Measurements from ENCODE around the gene AKAP8L. TPM values are rescaled to one million over a fixed set of nuclear protein-coding genes. Genes with fewer than 3 reads are reported as not detected.

Gene AKAP8L
- total RNA-seq, 2 donors from 2014 or later: 147 to 196 TPM

- Histone ChIP-seq H3K27me3 (peaks cover 0 to 10% of the 10 kb centered on the region in 2 donors), H3K9me3 (no peaks in the 10 kb centered on the region), H3K4me3 (no peak overlapping the region), H3K4me1 (peaks cover 41% of the 10 kb centered on the region), H3K27ac (peak overlapping the region; percentile 17 to 70 (median 28)), H3K36me3 (replicated peaks in 1 of 2; ENCODE audit: insufficient read depth in 1 of 2, low read depth in 2 of 2) (no peaks in the 10 kb centered on the region)
- DNase-seq (peak; percentile 86 to 94 (median 92)), ATAC-seq (peak; percentile 58)
- TF ChIP-seq, protein P1, sequence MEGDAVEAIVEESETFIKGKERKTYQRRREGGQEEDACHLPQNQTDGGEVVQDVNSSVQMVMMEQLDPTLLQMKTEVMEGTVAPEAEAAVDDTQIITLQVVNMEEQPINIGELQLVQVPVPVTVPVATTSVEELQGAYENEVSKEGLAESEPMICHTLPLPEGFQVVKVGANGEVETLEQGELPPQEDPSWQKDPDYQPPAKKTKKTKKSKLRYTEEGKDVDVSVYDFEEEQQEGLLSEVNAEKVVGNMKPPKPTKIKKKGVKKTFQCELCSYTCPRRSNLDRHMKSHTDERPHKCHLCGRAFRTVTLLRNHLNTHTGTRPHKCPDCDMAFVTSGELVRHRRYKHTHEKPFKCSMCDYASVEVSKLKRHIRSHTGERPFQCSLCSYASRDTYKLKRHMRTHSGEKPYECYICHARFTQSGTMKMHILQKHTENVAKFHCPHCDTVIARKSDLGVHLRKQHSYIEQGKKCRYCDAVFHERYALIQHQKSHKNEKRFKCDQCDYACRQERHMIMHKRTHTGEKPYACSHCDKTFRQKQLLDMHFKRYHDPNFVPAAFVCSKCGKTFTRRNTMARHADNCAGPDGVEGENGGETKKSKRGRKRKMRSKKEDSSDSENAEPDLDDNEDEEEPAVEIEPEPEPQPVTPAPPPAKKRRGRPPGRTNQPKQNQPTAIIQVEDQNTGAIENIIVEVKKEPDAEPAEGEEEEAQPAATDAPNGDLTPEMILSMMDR (IDR thresholded peaks at IDR 0.05): no peak
- peak; percentile 58 to 74 (median 74) for TF ChIP-seq POLR2A (IDR thresholded peaks at IDR 0.05)
- intact Hi-C loops (cut with DNase I): loop anchor here (10.0 kb wide), 1 partner anchor 102 kb away; no protein-coding TSS in a partner anchor
- 5 to 10% methylated on average over 8 to 37 of the region's 37 CpGs for WGBS, 2 donors
These were observed 33.6 kb upstream of the AKAP8L start for GRCh38 chr19:15452111-15453047.

GRCh38 chr19:15450528-15450890 is 31.7 kb upstream of the AKAP8L start:
- intact Hi-C loops (cut with DNase I): loop anchor here (10.0 kb wide), 1 partner anchor 104 kb away; no protein-coding TSS in a partner anchor
- WGBS, 2 donors: 92 to 94% methylated on average over 1 of the region's 1 CpG
- Histone ChIP-seq H3K9me3 (no peaks in the 10 kb centered on the region), H3K27ac (peak overlapping the region in 3 of 4 donors; percentile 11 to 70 (median 68)), H3K4me1 (peaks cover 31% of the 10 kb centered on the region), H3K4me3 (no peak overlapping the region), H3K36me3 (replicated peaks in 1 of 2; ENCODE audit: insufficient read depth in 1 of 2, low read depth in 2 of 2) (no peaks in the 10 kb centered on the region), H3K27me3 (no peaks in the 10 kb centered on the region)
- TF ChIP-seq, protein P1 (IDR thresholded peaks at IDR 0.05): no peak
- TF ChIP-seq POLR2A (IDR thresholded peaks at IDR 0.05): no peak
- ATAC-seq (no peak), DNase-seq (no peak)

DNA sequence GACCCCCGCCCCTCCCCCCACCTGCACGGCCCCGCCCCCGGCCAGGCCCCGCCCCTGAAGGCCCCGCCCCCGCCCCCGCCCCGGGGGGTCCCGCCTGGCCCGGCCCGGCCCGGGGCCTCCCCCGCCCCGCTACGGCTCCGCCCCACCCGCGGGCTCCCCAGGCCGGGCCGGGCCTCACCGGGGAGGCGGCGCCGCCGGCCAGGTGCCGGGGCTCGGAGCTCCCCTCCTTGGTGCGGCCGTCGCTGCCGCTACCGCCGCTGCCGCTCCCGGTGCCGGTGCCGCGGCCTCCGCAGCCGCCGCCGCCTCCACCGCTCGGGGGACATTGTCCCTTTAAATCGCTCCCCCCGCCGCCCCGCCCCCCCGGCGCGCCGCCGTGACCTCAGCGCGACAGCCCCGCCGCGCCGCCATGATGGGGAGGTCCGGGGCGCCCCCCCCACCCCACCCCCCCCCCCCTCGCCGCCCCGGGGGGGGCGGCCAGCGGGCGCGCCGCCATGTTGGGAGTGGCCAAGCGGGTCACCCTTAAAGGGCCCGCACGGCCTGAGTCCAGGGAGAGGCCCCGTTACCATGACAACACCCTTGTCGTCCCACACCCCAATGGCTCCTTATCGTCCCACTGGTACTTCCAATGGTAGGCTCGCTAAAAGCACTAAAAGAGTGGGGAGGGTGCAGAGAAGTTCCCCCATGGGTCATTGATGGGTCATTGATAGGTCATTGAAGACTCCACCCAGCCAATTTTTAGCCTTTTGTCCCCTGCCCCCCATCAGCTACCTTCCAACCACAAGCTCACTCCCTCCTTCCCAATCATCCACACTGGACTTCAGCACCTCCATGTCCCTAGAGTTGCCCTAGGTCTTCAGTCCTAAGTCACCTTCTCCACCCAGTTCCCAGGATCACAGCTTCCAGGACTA is 31.1 kb upstream of the AKAP8L start, which contains the start of gene WIZ:
Gene WIZ, minus strand, starts transcription at position 337 of the 908 bp plus-strand sequence. CDS start 1,649 bp downstream, outside the sequence.
- H3K36me3 ChIP-seq (replicated peaks in 1 of 2; ENCODE audit: insufficient read depth in 1 of 2, low read depth in 2 of 2): no peaks in the 10 kb centered on the region
- peak; percentile 73 for ATAC-seq
- no peaks in the 10 kb centered on the region for H3K27me3 ChIP-seq
- peak; percentile 85 to 90 (median 88) for DNase-seq
- intact Hi-C loops (cut with DNase I): loop anchor here (10.0 kb wide), 1 partner anchor 105 kb away; no protein-coding TSS in a partner anchor
- TF ChIP-seq, protein P1 (IDR thresholded peaks at IDR 0.05): no peak
- TF ChIP-seq POLR2A (IDR thresholded peaks at IDR 0.05): no peak
- H3K4me1 ChIP-seq: peaks cover 30% of the 10 kb centered on the region
- no peaks in the 10 kb centered on the region for H3K9me3 ChIP-seq
- WGBS, 2 donors: 3 to 6% methylated on average over 6 to 29 of the region's 77 CpGs
- peak within 1 kb of the TSS; percentile 50 to 65 for H3K4me3 ChIP-seq
- H3K27ac ChIP-seq: peak within 1 kb of the TSS; percentile 18 to 70 (median 61)

- DNase-seq: peak in 2 of 4 donors; percentile 31 to 39
These were observed 30.2 kb upstream of the AKAP8L start for GRCh38 chr19:15448778-15449619.

More at GRCh38 chr19:15448778-15449619, 30.2 kb upstream of the AKAP8L start:
- no peaks in the 10 kb centered on the region for H3K9me3 ChIP-seq
- no peak for ATAC-seq
- H3K4me3 ChIP-seq: peak overlapping the region; percentile 50 to 65
- intact Hi-C loops (cut with DNase I): no loop called here
- no peaks in the 10 kb centered on the region for H3K27me3 ChIP-seq
- WGBS, 2 donors: 7% methylated on average over 11 to 13 of the region's 43 CpGs
- TF ChIP-seq, protein P1 (IDR thresholded peaks at IDR 0.05): no peak
- no peak for TF ChIP-seq POLR2A (IDR thresholded peaks at IDR 0.05)
- peak overlapping the region; percentile 18 to 69 (median 59) for H3K27ac ChIP-seq
- H3K4me1 ChIP-seq: peaks cover 21% of the 10 kb centered on the region
- H3K36me3 ChIP-seq (replicated peaks in 1 of 2; ENCODE audit: insufficient read depth in 1 of 2, low read depth in 2 of 2): no peaks in the 10 kb centered on the region
